ENCODE measurements around the gene GPC2. TPM values are rescaled to one million over a fixed set of nuclear protein-coding genes. Genes with fewer than 3 reads are reported as not detected.

The GPC2 gene
- total RNA-seq, 4 donors from 2014 or later: 7.3 to 27.4 (median 11.8) TPM

GRCh38 chr7:100171087-100171681 is 6.0 kb downstream of the GPC2 start:
- no peak for TF ChIP-seq CTCF (IDR thresholded peaks at IDR 0.05)
- no peak for TF ChIP-seq POLR2A (IDR thresholded peaks at IDR 0.05)
- intact Hi-C loops (cut with DNase I; ENCODE audit: low total_unique reads): no loop called here
- no peak overlapping the region for H3K4me3 ChIP-seq (ENCODE audit: low read depth, poor library complexity, severe bottlenecking)
- peak in 1 of 2 donors; percentile 85 for DNase-seq (ENCODE audit: low spot score in 2 of 2)
- WGBS, 2 donors: 8 to 16% methylated on average over 27 to 34 of the region's 61 CpGs

- intact Hi-C loops (cut with DNase I; ENCODE audit: low total_unique reads): no loop called here
- TF ChIP-seq POLR2A (IDR thresholded peaks at IDR 0.05): no peak
- TF ChIP-seq CTCF (IDR thresholded peaks at IDR 0.05): no peak
- H3K4me3 ChIP-seq (ENCODE audit: low read depth, poor library complexity, severe bottlenecking): no peak overlapping the region
- DNase-seq (ENCODE audit: low spot score in 2 of 2): no peak
- WGBS, 2 donors: 87% methylated on average over 11 of the region's 11 CpGs
Measured at GRCh38 chr7:100170101-100170897, 6.9 kb downstream of the GPC2 start.

GRCh38 chr7:100169147-100169850 is 7.9 kb downstream of the GPC2 start:
- intact Hi-C loops (cut with DNase I; ENCODE audit: low total_unique reads): no loop called here
- no peak overlapping the region for H3K4me3 ChIP-seq (ENCODE audit: low read depth, poor library complexity, severe bottlenecking)
- TF ChIP-seq CTCF (IDR thresholded peaks at IDR 0.05) (no peak), POLR2A (IDR thresholded peaks at IDR 0.05) (no peak)

GRCh38 chr7:100167912-100168323 is 9.3 kb downstream of the GPC2 start:
- H3K4me3 ChIP-seq (ENCODE audit: low read depth, poor library complexity, severe bottlenecking): peak overlapping the region; percentile 33
- DNase-seq (ENCODE audit: low spot score in 2 of 2): no peak
- TF ChIP-seq POLR2A (IDR thresholded peaks at IDR 0.05) (no peak), CTCF (IDR thresholded peaks at IDR 0.05) (no peak)
- 2 to 3% methylated on average over 11 of the region's 11 CpGs for WGBS, 2 donors
- intact Hi-C loops (cut with DNase I; ENCODE audit: low total_unique reads): no loop called here

More at GRCh38 chr7:100169147-100169850, 7.9 kb downstream of the GPC2 start:
- WGBS, 2 donors: 86 to 88% methylated on average over 11 of the region's 11 CpGs
- DNase-seq (ENCODE audit: low spot score in 2 of 2): no peak

- TF ChIP-seq CTCF (IDR thresholded peaks at IDR 0.05) (no peak), POLR2A (IDR thresholded peaks at IDR 0.05) (no peak)
- intact Hi-C loops (cut with DNase I; ENCODE audit: low total_unique reads): no loop called here
- WGBS, 2 donors: 30 to 37% methylated on average over 14 of the region's 14 CpGs
- no peak overlapping the region for H3K4me3 ChIP-seq (ENCODE audit: low read depth, poor library complexity, severe bottlenecking)
- no peak for DNase-seq (ENCODE audit: low spot score in 2 of 2)
Measured at GRCh38 chr7:100166970-100167911, 9.9 kb downstream of the GPC2 start.

Measured in lower leg skin (tissue), 4 donors.